GM21360 (cell line): ENCODE results near the gene BHLHE40.

Source experiments
- ATAC-seq: cut with Tn5 transposase; IDR thresholded peaks from one replicate; pipeline ENCODE4 v1.9.1; 2021; ENCODE audit warnings: mild to moderate bottlenecking, moderate library complexity; ENCODE audit not compliant: unreplicated experiment

The BHLHE40 gene

DNA sequence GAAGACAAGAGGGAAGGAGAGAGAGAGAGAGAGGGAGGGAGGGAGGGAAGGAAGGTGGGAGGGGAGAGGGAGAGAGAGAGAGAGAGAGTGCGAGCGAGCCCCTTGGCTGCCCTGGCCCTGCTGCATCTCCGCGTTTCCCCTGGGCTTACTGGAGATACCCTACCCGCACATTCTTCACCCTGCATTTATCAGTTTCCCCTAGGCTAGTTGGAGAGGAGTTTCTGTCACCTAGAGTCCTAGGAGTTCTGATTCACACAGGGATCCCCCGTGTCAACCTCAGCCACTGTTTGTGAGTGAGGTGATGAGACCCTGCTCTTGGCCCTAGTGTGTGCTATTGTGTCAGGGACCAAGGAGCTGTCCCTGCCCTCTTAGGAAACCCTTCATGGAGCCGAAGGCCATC is 18.7 kb downstream of the BHLHE40 start:
- no peak for ATAC-seq

- ATAC-seq: no peak
These were observed 20.4 kb downstream of the BHLHE40 start for GRCh38 chr3:4999531-5000184.

GRCh38 chr3:5001135-5001534 is 21.9 kb downstream of the BHLHE40 start:
- no peak for ATAC-seq

DNA sequence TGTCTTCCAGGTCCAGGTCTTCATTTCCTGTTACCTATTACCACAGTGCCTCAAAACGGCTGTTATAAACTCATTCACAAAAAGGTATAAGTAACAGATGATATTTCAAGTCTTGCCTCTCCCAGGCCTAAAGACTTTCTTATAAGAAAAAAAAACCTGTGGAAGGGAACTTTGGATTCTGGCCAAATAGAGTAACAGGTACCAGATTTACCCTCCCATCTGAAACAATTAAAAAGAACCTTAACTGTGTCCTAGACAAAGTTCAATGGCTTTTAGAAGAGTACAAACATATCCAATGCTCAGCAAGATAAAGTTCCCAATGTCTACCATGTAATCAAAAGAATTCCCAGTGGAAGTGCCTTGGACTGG is 22.6 kb downstream of the BHLHE40 start:
- ATAC-seq: no peak

- no peak for ATAC-seq
These were observed 23.1 kb downstream of the BHLHE40 start for GRCh38 chr3:5002174-5002870.

- no peak for ATAC-seq
These were observed 23.6 kb downstream of the BHLHE40 start for GRCh38 chr3:5002871-5003247.

DNA sequence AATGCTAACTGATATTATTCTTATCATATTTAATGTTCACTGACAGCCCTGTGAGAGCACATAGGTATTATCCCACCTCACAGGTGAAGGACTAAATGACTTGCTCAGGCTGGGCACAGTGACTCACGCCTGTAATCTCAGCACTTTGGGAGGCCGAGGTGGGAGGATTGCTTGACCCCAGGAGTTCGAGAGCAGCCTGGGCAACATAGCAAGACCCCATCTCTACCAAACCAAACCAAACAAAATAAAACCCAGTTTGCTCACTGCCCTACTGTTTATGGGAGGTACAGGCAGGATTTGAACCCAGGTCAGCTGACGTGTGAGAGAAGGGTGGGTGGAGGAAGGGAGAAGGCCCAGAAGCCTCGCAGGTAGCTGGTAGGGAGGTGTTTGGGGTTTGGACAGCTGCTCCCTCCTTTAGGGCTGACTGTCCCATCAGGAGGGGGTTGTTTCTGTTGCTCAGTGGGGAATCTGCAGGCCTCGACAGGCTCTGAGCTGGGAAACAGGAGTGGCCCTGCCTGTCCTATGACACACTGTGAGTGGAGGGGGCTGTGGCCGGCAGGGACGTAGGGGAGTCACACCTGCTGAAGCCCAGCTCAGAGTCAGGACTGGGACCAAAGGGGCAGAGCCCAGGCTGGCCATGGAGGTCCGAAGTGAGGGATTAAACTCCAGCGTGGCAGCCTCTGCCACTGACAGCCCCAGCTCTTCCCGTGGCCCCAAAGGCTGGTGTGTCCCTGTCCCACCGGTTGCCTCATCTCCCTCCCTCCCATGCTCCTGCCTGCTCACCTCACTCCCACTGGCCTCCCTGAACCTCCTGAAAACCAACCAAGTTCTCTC is 25.3 kb downstream of the BHLHE40 start:
- no peak for ATAC-seq

- ATAC-seq: no peak
These were observed 26.1 kb downstream of the BHLHE40 start for GRCh38 chr3:5005367-5005766.

DNA sequence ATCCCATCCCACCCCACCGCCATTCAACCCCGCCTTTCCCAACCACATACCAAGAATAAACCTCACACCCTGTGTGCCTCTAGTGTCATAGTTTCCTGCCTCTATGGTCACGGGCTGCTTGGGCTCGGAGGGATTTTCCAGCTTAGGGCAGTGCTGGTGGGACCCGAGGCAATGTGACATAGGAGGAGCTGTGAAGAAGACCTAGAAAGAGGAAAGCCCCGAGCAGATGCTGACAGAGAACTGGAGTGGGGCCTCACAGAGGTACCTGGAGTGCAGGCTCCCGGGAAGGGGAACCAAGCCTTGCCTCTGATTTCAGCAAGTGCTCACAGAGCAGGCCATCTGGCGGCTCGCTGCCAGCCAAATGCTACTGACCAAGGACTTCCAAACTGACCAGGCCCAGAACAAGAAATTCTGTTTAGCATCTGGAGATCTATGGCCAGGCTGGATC is 27.5 kb downstream of the BHLHE40 start:
- ATAC-seq: peak; percentile 80

DNA sequence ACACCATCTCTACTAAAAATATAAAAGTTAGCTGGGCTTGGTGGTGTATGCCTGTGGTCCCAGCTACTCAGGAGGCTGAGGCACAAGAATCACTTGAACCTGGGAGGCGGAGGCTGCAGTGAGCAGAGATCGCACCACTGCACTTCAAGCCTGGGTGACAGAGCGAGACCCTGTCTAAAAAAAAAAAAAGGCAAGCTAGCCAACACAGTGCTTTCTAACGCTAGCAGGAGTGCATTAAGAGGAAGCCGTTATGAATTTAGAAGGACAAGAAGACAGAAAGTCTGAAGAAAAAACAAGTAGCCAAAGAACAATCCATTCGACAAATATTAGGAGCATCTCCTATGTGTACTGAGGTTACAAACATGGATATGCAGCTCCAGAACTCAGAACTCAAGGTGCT is 28.6 kb downstream of the BHLHE40 start:
- peak; percentile 20 for ATAC-seq

DNA sequence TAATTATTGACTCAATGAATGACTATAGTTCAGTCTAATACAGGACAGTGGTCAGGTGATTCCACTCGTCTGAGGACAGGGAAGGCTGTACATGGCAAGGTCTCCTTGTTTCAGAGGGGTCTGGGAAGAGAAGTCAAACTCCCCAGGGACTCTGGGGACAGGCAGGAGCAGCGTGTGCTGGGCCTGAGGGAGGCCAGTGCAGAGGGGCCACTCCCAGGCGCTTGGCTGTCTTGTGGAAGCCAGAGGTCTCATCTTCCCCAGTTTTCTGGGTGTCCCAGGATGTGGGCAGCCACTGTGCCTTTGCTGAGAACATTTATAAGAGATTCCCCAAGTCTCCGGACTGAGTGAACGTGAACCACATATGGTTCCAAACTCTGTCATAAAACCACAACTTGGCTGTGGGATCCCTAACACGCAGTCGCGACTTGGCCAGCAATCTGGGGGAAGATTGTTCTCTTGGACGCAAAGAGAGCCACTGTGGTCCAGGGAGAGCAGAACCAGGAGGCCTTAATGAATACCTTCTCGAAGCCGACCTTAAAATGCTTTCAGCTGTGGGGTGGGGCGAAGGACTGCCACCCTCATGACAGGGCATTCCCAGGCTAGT is 30.4 kb downstream of the BHLHE40 start:
- ATAC-seq: no peak

DNA sequence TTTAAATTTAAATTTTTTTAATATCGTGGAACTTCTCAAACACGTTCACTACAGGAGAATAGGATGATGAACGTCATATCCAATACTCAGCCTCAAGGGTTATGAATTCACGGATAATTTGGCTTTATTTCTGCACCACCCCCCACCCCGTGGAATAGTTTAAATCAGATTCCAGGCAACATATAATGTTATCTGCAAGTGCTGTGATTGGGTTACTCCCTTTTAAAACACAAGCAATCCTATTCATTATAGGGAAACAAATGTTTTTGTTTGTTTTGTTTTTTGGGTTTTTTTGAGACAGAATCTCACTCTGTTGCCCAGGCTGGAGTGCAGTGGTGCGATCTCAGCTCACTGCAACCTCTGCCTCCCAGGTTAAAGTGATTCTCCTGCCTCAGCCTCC is 30.9 kb downstream of the BHLHE40 start:
- no peak for ATAC-seq

DNA sequence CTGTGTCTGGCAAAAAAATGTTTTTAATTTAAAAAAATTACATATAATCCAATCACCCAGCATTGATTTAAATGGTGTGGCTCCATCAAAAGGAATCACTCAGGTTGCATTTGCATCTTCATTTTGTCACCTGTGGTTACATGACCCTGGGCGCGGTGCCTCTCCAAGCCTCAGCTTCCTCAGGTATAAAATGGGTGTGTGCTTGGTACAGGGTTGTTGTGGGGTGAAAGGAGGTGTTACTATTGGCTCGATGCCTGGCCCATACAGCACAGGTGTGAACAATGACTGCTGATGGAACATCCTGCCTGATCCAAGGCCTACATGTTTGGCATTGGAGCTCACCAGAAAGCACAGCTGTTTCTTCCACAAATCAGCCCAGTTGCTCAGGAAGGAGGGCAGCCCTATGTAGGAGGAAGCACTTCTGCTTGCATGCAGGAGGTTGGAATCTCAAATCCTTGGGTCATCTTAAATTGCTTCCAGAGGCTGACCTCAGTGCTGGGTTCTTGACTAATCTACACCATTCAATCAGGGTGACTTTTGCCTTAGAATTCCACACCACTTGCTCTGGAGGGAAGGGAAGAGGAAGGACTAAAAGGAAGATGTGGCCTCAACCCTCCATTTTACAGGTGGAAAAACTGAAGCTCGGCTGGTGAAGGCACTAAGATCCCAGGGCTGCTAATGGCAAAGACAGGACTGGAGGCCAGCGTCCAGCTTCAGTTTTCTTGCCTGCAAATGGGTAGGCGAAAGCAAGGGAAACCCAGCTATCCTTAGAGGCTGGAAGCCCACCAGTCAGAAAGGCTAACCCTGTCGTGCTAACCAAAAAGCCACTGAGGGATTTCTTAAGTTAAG is 31.7 kb downstream of the BHLHE40 start:
- no peak for ATAC-seq

DNA sequence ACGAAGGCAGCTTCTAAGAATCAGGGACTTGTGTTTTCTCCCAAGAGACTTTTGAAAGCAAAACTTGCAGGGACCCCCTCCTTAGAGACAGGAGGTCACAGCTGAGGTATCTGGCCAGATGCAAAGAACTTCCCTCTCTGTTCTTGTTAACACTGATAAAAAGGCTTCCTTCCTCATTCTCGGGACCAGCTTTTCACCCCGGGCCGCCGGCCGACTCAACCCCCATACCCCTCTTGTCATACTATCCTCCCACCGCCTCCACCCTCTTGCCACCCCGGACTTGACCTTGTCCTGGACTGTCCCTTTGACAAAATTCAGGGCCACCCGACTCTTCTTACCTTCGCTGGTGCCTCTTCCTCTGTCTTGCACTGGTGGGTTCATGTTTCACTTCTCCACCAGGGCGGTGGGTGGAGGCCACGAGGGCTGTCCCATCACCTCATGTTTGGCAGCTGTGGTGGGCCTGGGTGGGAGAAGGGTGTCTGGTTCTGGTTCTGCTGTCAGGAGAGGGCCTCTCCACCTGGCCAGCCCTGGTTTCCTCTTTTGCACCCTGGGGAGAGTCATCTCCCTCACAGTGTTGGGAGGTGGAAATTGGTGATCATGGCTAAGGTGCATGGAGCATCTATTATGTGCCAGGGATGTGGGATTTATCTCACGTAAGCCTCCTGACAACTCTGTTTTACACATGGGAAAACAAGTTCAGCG is 32.5 kb downstream of the BHLHE40 start:
- peak; percentile 46 for ATAC-seq

GRCh38 chr3:5012367-5012766 is 33.1 kb downstream of the BHLHE40 start:
- ATAC-seq: no peak

- ATAC-seq: no peak
These were observed 34.0 kb downstream of the BHLHE40 start for GRCh38 chr3:5013021-5013906.

DNA sequence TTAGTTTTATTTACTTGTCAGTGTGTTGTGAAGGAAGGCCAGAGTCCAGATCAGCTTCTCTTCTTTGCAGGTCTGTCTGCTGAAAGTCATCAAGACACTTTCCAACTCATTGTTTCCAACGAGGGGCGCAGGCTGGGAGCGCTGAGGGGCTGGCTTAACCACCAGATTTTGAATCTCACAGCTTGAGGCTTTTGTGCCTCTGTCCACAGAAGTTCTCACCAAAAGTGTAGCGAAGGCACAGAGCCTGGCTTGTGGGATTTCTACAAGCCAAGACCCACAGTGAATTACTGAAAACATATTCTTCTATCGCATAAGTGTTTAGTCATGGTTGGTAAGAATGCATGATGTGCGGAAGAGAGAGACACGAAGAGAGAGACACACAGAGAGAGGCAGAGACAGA is 35.2 kb downstream of the BHLHE40 start:
- ATAC-seq: no peak

DNA sequence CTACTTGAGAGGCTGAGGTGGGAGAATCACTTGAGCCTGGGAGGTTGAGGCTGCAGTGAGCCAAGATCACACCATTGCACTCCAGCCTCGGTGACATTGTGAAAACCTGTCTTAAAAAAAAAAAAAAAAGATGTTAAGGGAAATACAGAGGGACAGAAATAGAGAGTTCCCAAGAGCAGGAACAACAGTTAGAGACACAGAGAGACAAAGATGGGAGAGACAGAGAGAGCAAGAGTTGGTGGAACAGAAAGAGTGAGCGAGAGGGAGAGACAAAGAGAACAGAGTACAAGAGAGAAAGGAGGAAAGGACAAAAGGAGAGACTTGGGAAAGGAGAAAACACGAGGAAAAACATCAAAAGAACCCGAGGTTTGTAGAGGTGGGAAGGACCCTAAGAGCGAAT is 35.8 kb downstream of the BHLHE40 start:
- no peak for ATAC-seq
